Measurements from ENCODE around the gene C20orf173.

C20orf173 gene

DNA sequence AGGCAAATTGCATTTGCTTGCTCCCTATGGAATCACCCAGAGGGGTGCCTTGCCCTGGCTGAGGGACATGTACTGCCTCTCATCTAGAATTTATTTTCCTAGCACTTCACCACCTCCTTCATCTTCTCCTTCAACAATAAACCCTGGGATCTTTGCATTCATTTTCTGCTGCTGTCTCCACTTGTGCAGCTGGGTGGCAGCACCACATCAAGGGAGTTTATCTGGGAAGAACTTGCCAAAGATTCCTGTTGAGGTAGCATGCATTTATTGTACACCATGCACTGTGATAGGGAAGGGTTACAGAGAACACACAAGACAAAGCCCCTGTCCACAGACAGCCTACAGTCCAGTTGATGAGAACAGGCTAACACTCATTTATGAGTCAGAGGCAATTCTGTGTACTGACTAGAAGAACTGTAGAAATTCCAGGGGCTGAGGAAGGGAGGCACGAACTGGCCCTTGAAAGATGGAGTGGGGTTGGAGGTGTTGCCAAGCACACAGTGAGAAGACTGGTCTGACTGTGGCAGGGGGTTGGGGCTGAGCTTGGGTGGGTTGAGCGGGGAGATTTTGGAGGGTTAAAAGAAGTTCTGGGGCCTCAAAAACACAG is 17.5 kb downstream of the C20orf173 start:
- no peak for DNase-seq
- peaks cover 32 to 87% (median 48%) of the 10 kb centered on the region in 3 donors for H3K36me3 ChIP-seq
- intact Hi-C loops (cut with DNase I; ENCODE audit: low total_unique reads) = no loop called here

DNA sequence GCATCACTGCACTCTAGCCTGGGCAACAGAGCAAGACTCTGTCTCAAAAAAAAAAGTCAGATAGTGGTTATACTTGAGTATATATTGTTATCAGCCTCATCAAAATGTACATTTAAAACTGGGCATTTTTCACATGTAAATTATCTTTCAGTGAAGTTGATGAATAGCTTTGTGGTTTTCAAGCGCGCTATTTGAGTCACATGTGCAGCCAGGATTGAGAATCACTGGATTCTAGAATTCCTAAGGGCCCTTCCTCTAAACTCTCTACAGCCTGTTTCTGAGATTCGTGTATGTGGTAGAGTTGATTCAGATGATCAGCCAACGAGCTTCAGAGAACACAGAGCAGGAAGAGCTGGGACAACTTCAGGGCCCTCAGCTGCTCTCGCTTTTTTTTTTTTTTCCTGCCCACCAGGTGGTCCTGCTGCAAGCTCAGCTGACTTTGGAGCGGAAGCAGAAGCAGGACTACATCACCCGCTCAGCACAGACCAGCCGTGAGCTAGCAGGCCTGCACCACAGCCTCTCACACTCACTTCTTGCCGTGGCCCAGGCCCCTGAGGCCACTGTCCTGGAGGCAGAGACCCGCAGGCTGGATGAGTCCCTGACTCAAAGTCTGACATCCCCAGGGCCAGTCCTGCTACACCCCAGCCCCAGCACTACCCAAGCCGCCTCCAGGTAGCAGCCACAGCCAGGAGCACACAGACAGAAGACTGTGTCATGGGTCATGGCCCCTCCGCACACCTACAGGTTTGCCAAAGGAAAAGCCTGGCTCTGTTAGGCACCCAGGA is 18.3 kb downstream of the C20orf173 start:
- no peak overlapping the region for H3K27ac ChIP-seq
- TF ChIP-seq, protein P1, sequence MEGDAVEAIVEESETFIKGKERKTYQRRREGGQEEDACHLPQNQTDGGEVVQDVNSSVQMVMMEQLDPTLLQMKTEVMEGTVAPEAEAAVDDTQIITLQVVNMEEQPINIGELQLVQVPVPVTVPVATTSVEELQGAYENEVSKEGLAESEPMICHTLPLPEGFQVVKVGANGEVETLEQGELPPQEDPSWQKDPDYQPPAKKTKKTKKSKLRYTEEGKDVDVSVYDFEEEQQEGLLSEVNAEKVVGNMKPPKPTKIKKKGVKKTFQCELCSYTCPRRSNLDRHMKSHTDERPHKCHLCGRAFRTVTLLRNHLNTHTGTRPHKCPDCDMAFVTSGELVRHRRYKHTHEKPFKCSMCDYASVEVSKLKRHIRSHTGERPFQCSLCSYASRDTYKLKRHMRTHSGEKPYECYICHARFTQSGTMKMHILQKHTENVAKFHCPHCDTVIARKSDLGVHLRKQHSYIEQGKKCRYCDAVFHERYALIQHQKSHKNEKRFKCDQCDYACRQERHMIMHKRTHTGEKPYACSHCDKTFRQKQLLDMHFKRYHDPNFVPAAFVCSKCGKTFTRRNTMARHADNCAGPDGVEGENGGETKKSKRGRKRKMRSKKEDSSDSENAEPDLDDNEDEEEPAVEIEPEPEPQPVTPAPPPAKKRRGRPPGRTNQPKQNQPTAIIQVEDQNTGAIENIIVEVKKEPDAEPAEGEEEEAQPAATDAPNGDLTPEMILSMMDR (IDR thresholded peaks at IDR 0.05) = no peak
- no peaks in the 10 kb centered on the region for H3K9me3 ChIP-seq
- DNase-seq = no peak
- peaks cover 32 to 94% (median 48%) of the 10 kb centered on the region in 3 donors for H3K36me3 ChIP-seq
- no peak overlapping the region for H3K4me3 ChIP-seq
- no peaks in the 10 kb centered on the region for H3K4me1 ChIP-seq
- intact Hi-C loops (cut with DNase I; ENCODE audit: low total_unique reads) = no loop called here
- H3K27me3 ChIP-seq = no peaks in the 10 kb centered on the region

More for the DNA sequence above, 17.5 kb downstream of the C20orf173 start:
- Histone ChIP-seq H3K27ac (no peak overlapping the region), H3K27me3 (no peaks in the 10 kb centered on the region), H3K9me3 (no peaks in the 10 kb centered on the region), H3K4me1 (no peaks in the 10 kb centered on the region), H3K4me3 (no peak overlapping the region)
- TF ChIP-seq, protein P1 (IDR thresholded peaks at IDR 0.05) = peak; percentile 39 to 42

DNA sequence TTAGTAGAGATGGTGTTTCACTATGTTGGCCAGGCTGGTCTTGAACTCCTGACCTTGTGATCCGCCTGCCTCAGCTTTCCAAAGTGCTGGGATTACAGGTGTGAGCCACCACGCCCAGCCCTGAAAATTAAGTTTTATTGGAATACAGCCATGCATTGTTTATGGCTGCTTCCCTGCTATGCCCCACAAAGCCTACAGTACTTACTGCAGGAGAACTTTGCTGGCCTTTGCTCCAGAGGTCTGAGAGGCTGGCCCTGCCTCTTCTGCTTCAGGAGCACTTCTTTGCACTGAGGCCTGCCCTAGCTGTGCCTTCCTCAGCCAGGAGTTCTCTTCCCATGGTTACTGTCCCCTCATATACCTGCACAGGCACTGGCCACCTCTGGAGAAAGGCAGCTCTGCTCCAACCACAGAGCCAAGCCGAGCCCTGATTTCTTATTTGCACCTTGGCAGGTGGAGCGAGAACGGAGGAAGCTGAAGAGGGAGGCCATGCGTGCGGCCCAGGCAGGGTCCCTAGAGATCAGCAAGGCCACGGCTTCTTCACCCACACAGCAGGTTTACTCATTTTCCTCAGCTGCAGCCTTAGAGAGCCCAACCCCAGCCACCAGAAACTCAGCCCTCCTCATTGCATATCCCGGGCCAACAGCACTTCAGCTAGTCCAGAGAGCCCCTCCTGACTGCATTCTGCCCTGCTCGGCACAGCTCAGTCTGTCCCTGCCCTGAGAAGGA is 20.8 kb downstream of the C20orf173 start:
- no peak overlapping the region for H3K27ac ChIP-seq
- intact Hi-C loops (cut with DNase I; ENCODE audit: low total_unique reads) = no loop called here
- H3K4me3 ChIP-seq = no peak overlapping the region
- TF ChIP-seq, protein P1 (IDR thresholded peaks at IDR 0.05) = no peak
- DNase-seq = no peak
- no peaks in the 10 kb centered on the region for H3K9me3 ChIP-seq
- H3K36me3 ChIP-seq = peaks cover 38 to 91% (median 57%) of the 10 kb centered on the region in 3 donors
- no peaks in the 10 kb centered on the region for H3K27me3 ChIP-seq
- H3K4me1 ChIP-seq = no peaks in the 10 kb centered on the region

DNA sequence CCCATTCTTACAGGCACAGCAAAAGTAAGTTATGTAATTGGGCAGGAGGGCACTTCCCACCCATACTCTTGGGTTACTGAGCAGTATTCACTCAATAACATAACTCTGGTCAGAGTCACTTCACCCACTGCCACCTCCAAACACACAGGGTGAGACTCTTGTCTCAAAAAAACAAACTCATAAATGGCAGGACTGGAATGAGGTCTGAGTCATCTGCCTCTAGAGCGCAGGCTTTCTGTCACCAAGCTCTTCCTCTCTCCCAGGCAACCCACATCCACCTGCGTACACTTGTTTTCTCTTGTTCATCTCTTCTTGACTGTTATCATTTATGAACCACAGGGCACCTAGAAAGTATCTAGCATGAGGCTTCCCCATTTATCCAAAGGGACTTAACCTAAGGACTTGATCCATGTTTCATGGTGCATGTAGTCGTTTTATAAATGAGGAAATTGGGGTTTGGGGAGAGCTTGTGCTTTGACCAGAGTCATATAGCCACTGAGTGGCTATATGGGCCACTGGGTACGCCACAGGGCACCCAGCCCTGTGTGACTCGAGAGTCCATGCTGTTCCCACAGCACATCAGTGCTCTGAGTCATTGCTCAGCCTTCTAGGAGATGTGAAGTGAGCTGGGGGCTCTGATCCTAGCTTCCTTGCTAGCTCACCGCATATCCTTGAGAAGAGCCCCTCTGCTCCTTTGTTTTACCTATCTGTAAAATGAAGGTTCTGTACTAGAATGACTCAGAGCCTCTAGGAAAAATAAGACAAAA is 22.4 kb downstream of the C20orf173 start:
- H3K4me3 ChIP-seq = no peak overlapping the region
- TF ChIP-seq, protein P1 (IDR thresholded peaks at IDR 0.05) = no peak
- DNase-seq = no peak
- no peaks in the 10 kb centered on the region for H3K27me3 ChIP-seq
- no peaks in the 10 kb centered on the region for H3K4me1 ChIP-seq
- H3K9me3 ChIP-seq = no peaks in the 10 kb centered on the region
- H3K36me3 ChIP-seq = peaks cover 50 to 95% (median 69%) of the 10 kb centered on the region in 3 donors
- intact Hi-C loops (cut with DNase I; ENCODE audit: low total_unique reads) = no loop called here
- H3K27ac ChIP-seq = no peak overlapping the region

DNA sequence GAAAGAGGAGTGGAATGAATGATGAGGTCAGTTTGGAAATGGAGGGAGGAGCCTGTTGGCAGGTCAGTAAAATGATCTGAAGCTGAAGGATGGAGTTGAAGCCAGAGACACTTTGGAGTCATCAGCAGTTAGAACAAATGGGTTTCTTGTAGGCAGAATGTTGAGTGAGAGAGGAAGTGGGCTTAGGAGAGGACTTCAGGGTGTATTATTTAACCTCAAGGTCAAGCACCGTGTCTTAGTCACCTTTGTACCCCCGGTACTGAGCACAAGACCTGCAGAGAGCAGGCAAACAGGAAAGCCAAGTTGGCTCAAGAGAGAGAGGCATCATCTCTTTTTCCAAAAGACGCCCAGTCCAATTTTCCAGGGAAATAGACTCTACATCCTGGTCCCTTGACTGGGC is 23.3 kb downstream of the C20orf173 start:
- DNase-seq = no peak
- TF ChIP-seq, protein P1 (IDR thresholded peaks at IDR 0.05) = no peak
- H3K36me3 ChIP-seq = peaks cover 46 to 95% (median 68%) of the 10 kb centered on the region in 3 donors
- H3K4me3 ChIP-seq = no peak overlapping the region
- H3K27ac ChIP-seq = no peak overlapping the region
- no peaks in the 10 kb centered on the region for H3K4me1 ChIP-seq
- H3K27me3 ChIP-seq = no peaks in the 10 kb centered on the region
- no peaks in the 10 kb centered on the region for H3K9me3 ChIP-seq
- intact Hi-C loops (cut with DNase I; ENCODE audit: low total_unique reads) = no loop called here

All from tibial artery (tissue), 4 donors.